Measurements from ENCODE around the gene FAAP20.

GRCh38 chr1:2176615-2177014, 18.0 kb downstream of the FAAP20 start:
- TF ChIP-seq PATZ1 (CRISPR knock-in tag; IDR thresholded peaks at IDR 0.05; ENCODE audit: borderline replicate concordance), result no peak
- no peak for TF ChIP-seq ZFP30 (CRISPR knock-in tag; IDR thresholded peaks at IDR 0.05)
- TF ChIP-seq SNAI2 (CRISPR knock-in tag; IDR thresholded peaks at IDR 0.05), result no peak

Data from SK-N-SH treated with all-trans-retinoic acid at 6 μM for 48 hours (cell line).